Measurements from ENCODE around the gene TFDP3.

TFDP3 gene

GRCh38 chrX:133185938-133186337, 32.2 kb downstream of the TFDP3 start:
- no peak for DNase-seq (ENCODE audit: low read depth)

GRCh38 chrX:133185119-133185518, 33.0 kb downstream of the TFDP3 start:
- no peak for DNase-seq (ENCODE audit: low read depth)

- DNase-seq (ENCODE audit: low read depth), result no peak
Observed at GRCh38 chrX:133183806-133184205, 34.3 kb downstream of the TFDP3 start.

- DNase-seq (ENCODE audit: low read depth), result no peak
Observed at GRCh38 chrX:133179500-133179899, 38.7 kb downstream of the TFDP3 start.

GRCh38 chrX:133177202-133177601, 41.0 kb downstream of the TFDP3 start:
- DNase-seq (ENCODE audit: low read depth), result no peak

GRCh38 chrX:133175605-133176004, 42.5 kb downstream of the TFDP3 start:
- no peak for DNase-seq (ENCODE audit: low read depth)

- no peak for DNase-seq (ENCODE audit: low read depth)
Observed at GRCh38 chrX:133175162-133175561, 43.0 kb downstream of the TFDP3 start.

GRCh38 chrX:133171962-133172708, 46.0 kb downstream of the TFDP3 start:
- no peak for DNase-seq (ENCODE audit: low read depth)
